KG1 (cell line): ENCODE results near the gene PKDCC.
"Not testable (repeated sequence)": the region's sequence is repeated elsewhere in the genome, so short reads cannot be mapped to it uniquely, and the experiment has no call there.

Experiments
- DNase-seq: peaks from one replicate; lab custom pipeline; 2025; lab: John Stamatoyannopoulos, UW

Gene PKDCC

GRCh38 chr2:42065753-42066152, 17.9 kb downstream of the PKDCC start:
- DNase-seq: not testable (repeated sequence)

DNA sequence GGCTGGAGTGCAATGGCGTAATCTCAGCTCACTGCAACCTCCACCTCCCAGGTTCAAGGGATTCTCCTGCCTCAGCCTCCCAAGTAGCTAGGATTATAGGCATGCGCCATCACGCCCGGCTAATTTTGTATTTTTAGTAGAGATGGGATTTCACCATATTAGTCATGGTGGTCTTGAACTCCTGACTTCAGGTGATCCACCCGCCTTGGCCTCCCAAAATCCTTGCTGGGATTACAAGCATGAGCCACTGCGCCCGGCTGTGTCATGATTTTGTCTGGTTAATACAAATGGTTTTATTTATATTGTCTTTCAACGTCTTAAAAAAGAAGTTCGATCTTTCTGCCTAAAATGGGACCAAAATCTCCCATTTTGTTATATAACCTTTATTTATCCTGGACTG, 19.2 kb downstream of the PKDCC start:
- not testable (repeated sequence) for DNase-seq

DNA sequence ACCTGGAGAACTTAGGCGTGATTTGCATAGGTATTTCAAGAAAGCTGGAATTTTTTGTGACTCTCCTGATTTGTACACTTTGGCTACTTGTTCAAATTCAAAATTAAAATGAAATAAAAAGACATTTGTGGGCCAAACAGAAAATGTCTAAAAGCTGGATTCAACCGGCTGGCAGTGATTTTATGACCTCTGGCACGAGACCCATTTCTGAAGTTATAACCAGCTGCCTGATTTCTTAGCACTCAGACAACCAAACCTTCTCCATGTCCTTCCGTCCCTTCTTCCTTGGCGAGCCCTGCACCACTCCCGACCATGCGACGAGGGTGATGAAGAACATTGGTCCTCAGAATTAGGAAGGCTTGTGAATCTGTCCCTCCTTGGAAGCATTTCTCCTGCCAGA, 19.7 kb downstream of the PKDCC start:
- DNase-seq: no peak

DNA sequence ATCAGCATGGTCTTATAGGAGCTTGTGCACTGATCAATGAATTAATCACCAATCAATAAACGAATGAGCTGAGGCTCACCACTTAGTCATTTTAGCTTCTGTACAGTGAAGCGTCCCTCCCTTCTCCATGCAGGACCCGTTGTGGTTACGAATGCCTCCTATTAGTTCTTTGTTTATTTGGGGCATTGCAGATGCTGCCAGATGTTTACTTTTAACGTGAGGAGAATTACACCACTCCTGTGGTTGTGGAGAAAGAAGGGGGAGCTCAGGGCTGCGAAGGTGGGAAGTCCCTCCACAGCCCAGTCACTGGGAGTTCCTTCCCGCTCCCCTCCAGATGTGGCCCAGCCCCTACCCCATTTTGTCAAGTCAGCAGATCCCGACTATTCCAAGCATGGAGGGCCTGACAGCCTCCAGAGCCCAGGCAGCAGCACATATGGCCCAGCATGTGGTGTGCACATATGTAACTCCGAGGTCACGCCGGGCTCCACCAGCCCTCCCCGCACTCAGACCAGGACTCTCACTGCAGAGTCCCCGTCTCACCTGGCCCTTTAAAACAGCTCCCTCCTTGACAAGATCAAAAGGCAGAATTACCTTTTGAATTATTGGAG, 20.9 kb downstream of the PKDCC start:
- no peak for DNase-seq

DNA sequence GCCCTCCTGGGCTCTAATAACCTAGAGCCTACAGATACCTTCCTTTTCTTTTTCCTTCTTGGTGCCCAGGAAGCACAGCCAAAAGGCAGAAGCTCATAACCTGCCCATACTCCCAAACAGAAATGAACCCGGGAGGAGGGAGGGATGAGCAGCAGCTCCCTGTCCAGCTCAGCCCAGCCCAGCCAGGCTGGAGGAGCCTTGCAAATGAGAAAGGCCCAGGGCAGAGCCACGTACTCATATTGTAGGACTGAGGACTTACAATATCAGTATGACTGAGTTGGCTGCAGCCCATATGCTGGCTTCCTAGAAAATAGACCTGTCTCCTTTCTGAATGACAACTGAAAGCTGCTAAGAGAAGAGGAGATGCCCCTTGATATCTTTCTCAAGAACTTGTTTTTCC, 21.7 kb downstream of the PKDCC start:
- no peak for DNase-seq

- no peak for DNase-seq
Measured at GRCh38 chr2:42071791-42072190, 24.0 kb downstream of the PKDCC start.

- no peak for DNase-seq
Measured at GRCh38 chr2:42072349-42073118, 24.7 kb downstream of the PKDCC start.

- DNase-seq: no peak
Measured at GRCh38 chr2:42073739-42074503, 26.1 kb downstream of the PKDCC start.

- no peak for DNase-seq
Measured at GRCh38 chr2:42074661-42075060, 26.8 kb downstream of the PKDCC start.

DNA sequence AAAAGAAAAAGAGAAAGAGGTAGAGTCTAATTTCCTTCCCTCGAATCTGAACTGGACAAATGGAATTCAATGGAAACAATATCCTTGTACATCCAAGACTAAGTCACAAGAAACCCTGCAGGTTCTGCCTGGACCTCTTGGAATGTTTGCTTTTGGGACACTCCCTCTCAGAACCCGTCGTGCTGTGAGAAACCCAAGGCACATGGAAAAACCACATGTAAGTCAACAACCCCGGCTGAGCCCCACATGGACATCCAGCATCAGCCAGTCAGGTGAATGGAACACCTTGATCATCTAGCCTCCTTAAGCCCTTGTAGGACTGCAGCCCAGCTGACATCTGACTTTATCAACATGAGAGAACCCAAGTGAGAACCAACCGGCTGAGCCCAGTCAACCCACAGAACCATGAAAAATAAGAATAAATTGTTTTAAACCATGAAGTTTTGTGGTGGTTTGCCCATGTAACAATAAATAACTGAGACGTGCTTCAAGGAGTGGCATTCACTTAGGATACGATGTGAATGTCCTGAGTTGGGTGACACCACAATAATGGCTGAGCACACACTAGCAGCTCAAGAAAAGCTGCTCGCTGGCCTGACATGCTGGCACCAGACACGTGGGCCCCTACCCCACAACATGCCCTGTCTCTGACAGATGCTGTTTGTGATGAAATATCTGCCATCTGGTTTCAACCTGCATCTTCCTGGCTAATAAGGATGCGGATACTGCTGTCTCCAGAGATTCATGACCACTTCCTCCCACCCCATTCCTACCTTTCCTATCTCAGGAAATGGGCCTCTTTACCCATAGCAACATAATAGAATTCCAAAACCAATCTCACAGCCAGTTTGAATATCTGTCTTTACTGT, 28.8 kb downstream of the PKDCC start:
- DNase-seq: no peak

DNA sequence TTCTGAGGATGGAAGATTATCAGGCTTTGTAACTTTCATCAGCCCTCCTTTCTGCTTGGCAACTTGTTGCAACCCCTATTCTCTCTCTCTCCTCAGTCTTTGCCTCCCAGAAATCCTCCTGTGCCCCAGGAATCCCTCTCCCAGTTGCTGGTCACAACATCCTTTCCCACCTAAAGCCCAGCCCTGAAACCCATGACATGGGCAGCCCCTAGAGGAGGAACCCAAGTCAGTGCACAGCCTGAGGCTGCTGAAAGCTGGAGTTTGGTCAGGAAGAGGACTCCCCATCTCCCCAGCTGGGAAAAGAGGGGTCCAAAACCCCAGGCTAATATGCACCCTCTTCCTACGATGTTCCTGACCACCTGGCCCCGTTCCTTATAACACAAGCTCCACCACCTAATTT, 29.5 kb downstream of the PKDCC start:
- DNase-seq: no peak

DNA sequence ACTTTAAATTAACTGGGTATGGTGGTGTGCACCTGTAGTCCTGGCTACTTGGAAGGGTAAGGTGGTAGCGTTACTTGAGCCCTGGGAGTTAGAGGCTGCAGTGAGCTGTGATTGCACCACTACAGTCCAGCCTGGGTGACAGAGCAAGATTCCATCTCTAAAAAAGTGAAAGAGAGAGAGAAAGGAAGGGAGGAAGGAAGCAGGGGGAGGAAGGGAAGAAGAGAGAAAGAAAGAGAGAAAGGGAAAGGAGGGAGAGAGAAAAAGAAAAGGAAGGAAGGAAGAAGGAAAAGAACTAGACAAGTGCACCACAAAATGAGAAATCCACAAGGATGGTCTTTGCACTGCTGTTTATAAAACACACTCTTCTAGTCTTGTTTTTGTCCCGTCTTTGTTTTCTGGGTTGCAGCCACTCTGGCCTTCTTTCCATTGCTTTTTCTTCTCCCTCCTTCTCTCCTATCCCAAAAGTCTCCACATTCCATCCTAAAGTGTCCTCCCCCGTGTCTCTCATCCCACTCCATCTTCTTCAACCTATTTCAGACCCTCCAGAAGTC, 32.0 kb downstream of the PKDCC start:
- DNase-seq: no peak

- DNase-seq: not testable (repeated sequence)
Measured at GRCh38 chr2:42081151-42081550, 33.3 kb downstream of the PKDCC start.

GRCh38 chr2:42082016-42082415, 34.2 kb downstream of the PKDCC start:
- DNase-seq: no peak

DNA sequence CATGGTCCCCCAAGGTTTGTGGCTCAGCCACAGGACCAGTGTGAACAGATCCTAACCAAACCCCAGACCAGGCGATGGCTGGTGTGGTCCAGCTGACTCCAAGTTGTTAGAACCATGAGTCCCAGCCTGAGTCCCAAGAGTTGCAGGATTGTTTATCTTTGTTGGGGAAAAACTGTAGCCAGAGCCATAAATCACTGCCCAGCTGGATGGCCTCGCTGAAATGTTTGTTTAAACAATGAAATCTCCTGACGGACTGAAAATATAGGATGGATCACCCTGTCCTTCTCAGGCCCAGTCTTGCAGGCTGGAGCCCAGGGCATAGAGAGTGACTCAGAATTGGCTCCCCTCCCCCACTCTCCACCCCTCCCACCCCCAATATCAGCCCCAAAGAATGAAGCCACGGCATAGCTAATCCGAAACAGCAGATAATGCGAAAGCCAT, 36.4 kb downstream of the PKDCC start:
- DNase-seq: no peak

DNA sequence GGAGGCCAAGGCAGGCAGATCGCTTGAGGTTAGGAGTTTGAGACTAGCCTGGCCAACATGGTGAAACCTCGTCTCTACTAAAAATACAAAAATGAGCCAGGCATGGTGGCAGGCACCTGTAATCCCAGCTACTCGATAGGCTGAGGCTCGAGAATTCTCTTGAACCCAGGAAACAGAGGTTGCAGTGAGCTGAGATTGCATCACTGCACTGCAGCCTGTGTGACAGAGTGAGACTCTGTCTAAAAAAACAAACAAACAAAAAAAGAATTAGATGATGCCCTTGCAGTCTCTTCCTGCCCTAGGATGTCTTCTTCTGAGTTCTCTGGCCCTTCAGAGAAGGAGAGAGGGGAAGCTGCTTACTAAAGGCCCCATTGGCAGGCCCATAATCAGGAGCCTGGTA, 37.2 kb downstream of the PKDCC start:
- not testable (repeated sequence) for DNase-seq

GRCh38 chr2:42085706-42086487, 38.1 kb downstream of the PKDCC start:
- DNase-seq: no peak

DNA sequence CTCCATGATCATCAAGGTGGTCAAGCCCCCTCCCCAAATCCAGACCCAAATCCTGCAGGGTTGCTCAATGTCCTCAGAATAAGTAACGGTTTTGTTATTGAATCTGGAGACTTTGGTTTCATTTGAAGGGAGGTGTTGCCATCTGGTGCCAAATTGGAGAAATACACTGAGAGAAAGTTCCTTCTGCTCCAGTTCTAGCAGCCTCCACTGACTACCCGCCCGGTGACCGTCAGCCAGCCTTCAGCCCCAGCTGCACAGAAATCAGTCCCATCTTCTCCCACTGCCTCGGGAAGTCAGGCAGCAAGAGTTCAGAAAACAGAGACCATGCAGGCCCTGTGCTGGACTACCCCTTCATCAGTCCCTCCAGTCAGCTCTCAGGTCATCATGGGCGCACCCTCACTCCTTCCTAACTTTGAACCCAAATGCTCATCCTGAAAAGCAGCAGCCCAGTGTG, 38.7 kb downstream of the PKDCC start:
- peak; percentile 21 for DNase-seq

DNA sequence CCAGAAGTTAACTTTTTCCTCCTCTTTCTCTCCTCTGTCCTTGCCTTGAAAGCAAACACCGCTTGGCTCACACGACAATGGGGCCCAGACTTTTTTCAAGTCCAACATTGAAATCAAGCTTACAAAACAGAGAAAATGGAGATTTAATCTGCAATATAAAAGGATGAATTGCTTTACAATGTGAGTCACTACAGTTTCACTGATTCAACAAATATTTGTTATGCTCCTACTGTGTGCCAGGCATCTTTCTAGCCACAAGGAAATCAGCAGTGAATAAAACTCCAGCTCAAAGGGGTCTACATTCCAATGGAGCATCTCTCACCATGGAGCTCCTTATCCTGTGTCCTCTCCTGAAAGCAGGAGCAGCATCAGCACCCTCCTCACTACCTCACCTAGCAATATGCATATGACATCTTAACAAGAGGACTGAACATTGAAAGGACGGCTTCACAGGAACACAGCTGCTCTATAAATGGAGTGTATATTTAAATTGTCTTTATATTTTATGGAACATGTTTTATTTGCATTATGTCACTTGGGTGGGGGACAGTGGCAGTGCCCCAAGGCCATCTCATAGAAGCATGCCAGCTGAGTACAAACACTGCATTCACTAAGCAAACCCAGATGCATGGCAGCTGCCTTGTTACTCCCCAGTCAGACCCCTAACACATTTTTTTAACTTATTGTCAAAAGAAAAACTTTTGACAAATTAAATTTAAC, 39.5 kb downstream of the PKDCC start:
- no peak for DNase-seq

GRCh38 chr2:42087857-42088195, 40.0 kb downstream of the PKDCC start:
- DNase-seq: no peak
